Skeletal muscle tissue (tissue), 4 donors: ENCODE results near the gene GRID1. TPM values are rescaled to one million over a fixed set of nuclear protein-coding genes. Genes with fewer than 3 reads are reported as not detected.

Experiments
- H3K27ac ChIP-seq: one replicate; pipeline ENCODE4 v1.7.0; 2013; ENCODE audit warnings: mild to moderate bottlenecking, low read depth, low read length, inconsistent platforms
- H3K27me3 ChIP-seq, 3 donors: one replicate each; pipeline ENCODE4 v1.7.0; 2013; ENCODE audit warnings: low read length in 3 of 3; ENCODE audit not compliant: control insufficient read depth in 3 of 3, insufficient read depth in 3 of 3
- H3K36me3 ChIP-seq, 3 donors: one replicate each; pipeline ENCODE4 v1.7.0; 2013; ENCODE audit warnings: low read length in 3 of 3; ENCODE audit not compliant: control insufficient read depth in 3 of 3, insufficient read depth in 3 of 3
- H3K4me1 ChIP-seq, 3 donors: one replicate each; pipeline ENCODE4 v1.7.0; 2013; ENCODE audit warnings: low read length in 3 of 3, mild to moderate bottlenecking in 3 of 3; ENCODE audit not compliant: control insufficient read depth in 3 of 3, insufficient read depth in 3 of 3
- H3K4me3 ChIP-seq, 3 donors: one replicate each; pipeline ENCODE4 v1.7.0; 2013; ENCODE audit warnings: low read length in 3 of 3
- H3K9ac ChIP-seq, 3 donors: one replicate each; pipeline ENCODE4 v1.7.0; 2013; ENCODE audit warnings: low read length in 3 of 3, mild to moderate bottlenecking in 3 of 3, moderate library complexity in 2 of 3, low read depth in 1 of 3
- H3K9me3 ChIP-seq, 3 donors: one replicate each; pipeline ENCODE4 v1.7.0; 2013; ENCODE audit warnings: low read length in 3 of 3; ENCODE audit not compliant: control insufficient read depth in 3 of 3
- total RNA-seq: library from RNA; depleted of rRNA; stranded (reverse); fragments of >200 nt; gene quantifications from one replicate; pipeline ENCODE4 v1.2.3, GENCODE V29; 2014
- donor health status: Osteomylitis.

Gene GRID1
- total RNA-seq, 1 donor from 2014 or later, result 2.1 TPM

DNA sequence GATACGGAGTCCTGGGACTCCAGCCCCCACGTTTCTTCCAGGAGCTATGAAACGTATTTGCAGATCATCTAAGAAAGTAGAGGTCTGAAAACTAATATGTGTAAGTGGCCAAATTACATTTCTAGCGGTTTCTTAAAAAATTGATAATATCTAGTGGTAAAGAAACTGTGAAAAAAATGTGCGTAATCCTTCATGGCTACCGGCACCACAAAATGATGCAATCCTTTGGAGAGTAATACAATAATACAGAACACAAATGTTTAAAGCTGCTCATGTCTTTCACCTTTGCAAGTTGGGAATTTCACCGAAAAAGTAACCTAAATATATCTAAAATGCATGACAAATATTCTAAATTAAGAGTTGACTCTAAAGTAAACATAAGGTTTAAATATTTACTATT is 742.1 kb downstream of the GRID1 start:
- H3K4me3 ChIP-seq, result no peak overlapping the region
- no peaks in the 10 kb centered on the region for H3K9me3 ChIP-seq
- H3K27me3 ChIP-seq, result no peaks in the 10 kb centered on the region
- H3K27ac ChIP-seq, result no peak overlapping the region
- H3K36me3 ChIP-seq, result no peaks in the 10 kb centered on the region
- H3K4me1 ChIP-seq, result no peaks in the 10 kb centered on the region
- no peak overlapping the region for H3K9ac ChIP-seq

DNA sequence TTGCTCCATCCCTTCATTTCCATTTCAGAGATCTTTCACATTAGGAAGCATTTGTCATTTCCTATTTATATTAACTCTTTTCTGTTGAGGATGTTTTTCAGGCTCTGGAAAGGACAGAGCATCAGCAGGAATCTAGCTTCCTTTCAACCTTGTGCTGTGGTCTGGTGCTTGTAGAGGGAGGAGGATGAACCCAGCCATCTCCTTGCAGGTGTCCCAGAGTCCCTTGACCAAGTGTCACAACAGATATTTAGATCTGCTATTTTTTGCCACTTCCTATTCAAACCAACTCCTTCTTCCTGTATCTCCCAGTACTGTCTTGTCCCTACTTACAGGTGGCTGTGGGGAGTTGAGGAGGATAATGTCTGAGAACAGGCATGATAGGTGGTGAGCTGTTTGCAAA is 742.8 kb downstream of the GRID1 start:
- Histone ChIP-seq H3K9me3 (no peaks in the 10 kb centered on the region), H3K36me3 (no peaks in the 10 kb centered on the region), H3K9ac (no peak overlapping the region), H3K4me1 (no peaks in the 10 kb centered on the region), H3K27ac (no peak overlapping the region), H3K4me3 (no peak overlapping the region), H3K27me3 (no peaks in the 10 kb centered on the region)

DNA sequence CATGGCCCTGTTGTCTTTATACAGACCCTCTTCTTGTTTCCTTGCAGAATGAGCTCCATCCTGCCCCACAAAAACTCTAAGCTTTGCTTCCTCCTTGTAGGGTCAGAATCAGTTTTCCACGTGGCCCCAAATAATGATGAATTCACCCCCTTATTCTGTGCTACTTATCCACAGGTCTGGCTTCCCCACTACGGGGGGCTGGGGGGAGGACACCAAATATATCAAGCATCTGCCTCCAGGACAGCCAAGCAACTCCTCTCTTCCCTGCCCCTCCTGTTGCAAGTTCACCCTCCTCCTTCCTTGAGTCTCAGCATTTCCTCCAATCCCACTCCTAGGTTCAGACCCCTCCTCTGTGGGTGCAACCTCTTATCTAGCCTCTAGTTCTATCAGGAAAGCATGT is 743.3 kb downstream of the GRID1 start:
- no peak overlapping the region for H3K4me3 ChIP-seq
- H3K27me3 ChIP-seq, result no peaks in the 10 kb centered on the region
- no peak overlapping the region for H3K9ac ChIP-seq
- H3K9me3 ChIP-seq, result no peaks in the 10 kb centered on the region
- H3K4me1 ChIP-seq, result no peaks in the 10 kb centered on the region
- no peak overlapping the region for H3K27ac ChIP-seq
- H3K36me3 ChIP-seq, result no peaks in the 10 kb centered on the region

DNA sequence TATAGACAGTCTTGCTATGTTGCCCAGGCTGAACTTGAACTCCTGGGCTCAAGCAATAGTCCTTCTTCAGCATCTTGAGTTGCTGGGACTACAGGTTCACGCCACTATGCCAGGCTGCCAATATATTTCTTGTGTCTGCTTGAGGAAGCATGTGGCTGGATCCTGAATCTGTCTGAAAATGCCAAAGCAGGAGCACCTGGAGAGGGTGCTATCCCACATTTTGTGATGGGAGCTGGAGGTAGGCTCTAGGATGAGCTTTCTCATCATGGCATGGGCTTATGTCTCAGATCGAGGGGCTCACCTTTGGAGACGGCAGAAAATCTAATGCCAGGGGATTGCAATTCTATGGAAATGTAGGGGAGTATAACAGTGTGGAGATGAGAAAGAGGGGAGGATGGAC is 744.2 kb downstream of the GRID1 start:
- Histone ChIP-seq H3K36me3 (no peaks in the 10 kb centered on the region), H3K9me3 (no peaks in the 10 kb centered on the region), H3K4me1 (no peaks in the 10 kb centered on the region), H3K27me3 (no peaks in the 10 kb centered on the region), H3K4me3 (no peak overlapping the region), H3K9ac (no peak overlapping the region), H3K27ac (no peak overlapping the region)

DNA sequence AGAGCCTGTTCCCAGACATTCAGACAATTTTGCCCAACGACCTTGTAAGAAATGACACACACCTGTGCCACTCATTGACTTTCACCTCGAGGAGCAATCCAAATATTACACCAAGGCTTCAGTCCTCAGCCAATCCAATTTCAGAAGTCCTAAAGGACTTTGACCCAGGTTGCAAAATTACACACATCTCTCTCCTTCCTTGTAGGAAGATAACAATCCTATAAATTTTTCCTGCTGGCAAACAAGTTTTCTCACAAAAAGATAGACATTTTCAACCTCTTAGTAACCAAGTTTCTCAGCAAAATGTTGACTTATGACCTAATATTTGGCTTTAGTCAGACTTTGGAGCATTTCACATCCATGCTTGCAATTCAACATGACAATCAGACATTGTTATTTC is 745.0 kb downstream of the GRID1 start:
- H3K36me3 ChIP-seq, result no peaks in the 10 kb centered on the region
- H3K27ac ChIP-seq, result no peak overlapping the region
- H3K27me3 ChIP-seq, result no peaks in the 10 kb centered on the region
- no peaks in the 10 kb centered on the region for H3K4me1 ChIP-seq
- no peak overlapping the region for H3K9ac ChIP-seq
- H3K4me3 ChIP-seq, result no peak overlapping the region
- no peaks in the 10 kb centered on the region for H3K9me3 ChIP-seq

DNA sequence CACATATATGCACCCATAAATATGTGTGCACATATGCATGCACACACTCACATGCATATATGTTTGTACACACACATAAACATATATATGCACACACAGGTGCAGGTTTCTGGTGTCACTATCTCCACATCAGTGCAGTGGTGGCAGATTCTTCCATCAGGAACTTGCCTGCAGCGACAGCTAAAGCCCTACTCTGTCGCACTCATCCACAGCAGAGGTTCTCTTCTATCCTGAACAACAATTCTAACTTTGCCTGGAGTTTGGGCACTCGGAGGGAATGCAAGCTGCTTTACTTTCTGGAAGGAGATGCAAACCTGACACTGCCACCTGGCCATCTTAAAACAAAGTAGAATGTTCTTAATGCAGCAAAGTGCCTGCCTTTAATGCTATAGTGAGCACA is 745.8 kb downstream of the GRID1 start:
- Histone ChIP-seq H3K9ac (no peak overlapping the region), H3K9me3 (no peaks in the 10 kb centered on the region), H3K27ac (no peak overlapping the region), H3K4me1 (no peaks in the 10 kb centered on the region), H3K27me3 (no peaks in the 10 kb centered on the region), H3K36me3 (no peaks in the 10 kb centered on the region), H3K4me3 (no peak overlapping the region)

DNA sequence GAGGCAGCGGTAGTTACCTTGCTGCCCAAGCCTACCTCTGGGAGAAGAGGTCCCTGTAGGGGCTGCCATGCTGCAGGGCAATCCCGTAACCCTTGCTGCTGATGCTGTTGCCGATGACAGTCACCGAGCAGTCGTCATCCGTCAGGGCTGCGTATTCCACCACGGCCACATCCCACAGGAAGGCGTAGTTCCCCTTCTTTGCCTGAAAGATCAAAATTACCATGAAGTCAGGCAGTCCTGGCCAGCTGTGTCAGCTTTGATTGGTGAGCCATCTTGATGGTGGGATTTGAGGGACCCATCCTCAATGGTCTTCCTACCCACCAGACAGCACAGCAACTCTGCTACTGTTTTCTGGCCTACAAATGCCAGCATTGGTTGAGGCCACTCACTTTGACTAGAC is 746.8 kb downstream of the GRID1 start:
- Histone ChIP-seq H3K4me1 (no peaks in the 10 kb centered on the region), H3K9me3 (no peaks in the 10 kb centered on the region), H3K9ac (no peak overlapping the region), H3K4me3 (no peak overlapping the region), H3K36me3 (no peaks in the 10 kb centered on the region), H3K27me3 (no peaks in the 10 kb centered on the region), H3K27ac (no peak overlapping the region)

DNA sequence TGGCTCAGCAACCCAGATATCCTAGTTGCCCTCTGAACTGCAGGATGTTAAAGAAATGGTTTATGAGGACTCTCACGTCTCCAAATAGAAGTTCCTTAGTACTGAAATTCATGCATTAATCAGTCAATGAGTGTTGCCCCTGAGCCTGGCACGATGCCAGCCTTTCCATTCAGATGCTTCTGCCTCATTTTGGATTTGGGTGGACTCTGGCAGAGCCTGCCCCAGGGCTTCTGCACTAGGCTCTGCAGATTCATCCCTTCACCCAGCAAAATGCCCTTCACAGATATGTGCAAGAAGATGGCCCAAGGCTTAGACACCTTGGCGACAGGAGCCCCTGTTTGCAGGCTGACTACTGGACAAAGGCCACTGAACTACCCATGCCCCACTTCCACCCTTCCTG is 747.8 kb downstream of the GRID1 start:
- no peak overlapping the region for H3K9ac ChIP-seq
- no peak overlapping the region for H3K27ac ChIP-seq
- no peaks in the 10 kb centered on the region for H3K4me1 ChIP-seq
- H3K4me3 ChIP-seq, result no peak overlapping the region
- no peaks in the 10 kb centered on the region for H3K27me3 ChIP-seq
- no peaks in the 10 kb centered on the region for H3K36me3 ChIP-seq
- no peaks in the 10 kb centered on the region for H3K9me3 ChIP-seq

DNA sequence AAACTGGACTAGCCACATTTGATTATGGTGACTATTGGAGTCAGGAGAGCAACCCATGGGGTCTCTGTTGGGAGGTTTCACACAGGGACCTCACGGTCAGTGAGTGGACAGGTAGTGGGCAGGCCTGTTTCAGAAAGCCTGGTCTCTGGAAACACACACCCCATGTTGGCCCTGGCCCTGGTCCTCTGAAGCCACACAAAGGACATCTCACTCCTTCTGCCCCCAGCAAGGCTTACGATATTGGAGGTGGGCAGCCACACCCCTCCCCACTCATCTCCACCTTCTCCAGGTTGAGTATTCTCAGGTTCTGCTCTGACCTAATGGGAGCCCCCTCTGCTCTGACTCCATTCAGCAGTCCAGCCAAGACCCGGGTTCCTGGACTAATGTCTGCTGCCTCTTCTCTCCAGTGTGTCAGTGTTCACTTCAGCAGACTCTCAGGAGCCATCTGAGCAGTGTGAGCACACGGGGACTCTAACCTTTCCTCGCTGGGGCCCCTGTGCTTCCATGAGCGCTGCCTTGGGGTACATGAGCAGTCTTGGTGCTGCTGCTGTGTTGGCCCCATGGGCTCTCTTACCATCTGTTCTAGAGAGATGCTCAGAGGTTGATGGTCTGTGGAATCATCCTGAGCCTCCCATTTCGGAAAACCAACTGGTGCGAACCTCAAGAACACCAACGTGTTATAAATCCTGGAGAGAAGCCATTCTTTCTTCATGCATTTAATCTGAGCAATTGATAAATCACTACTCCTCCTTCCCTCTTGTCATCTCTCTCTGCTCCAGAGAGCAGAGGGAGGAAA is 748.6 kb downstream of the GRID1 start:
- Histone ChIP-seq H3K9ac (no peak overlapping the region), H3K4me3 (no peak overlapping the region), H3K4me1 (no peaks in the 10 kb centered on the region), H3K9me3 (no peaks in the 10 kb centered on the region), H3K27me3 (no peaks in the 10 kb centered on the region), H3K27ac (no peak overlapping the region), H3K36me3 (no peaks in the 10 kb centered on the region)

DNA sequence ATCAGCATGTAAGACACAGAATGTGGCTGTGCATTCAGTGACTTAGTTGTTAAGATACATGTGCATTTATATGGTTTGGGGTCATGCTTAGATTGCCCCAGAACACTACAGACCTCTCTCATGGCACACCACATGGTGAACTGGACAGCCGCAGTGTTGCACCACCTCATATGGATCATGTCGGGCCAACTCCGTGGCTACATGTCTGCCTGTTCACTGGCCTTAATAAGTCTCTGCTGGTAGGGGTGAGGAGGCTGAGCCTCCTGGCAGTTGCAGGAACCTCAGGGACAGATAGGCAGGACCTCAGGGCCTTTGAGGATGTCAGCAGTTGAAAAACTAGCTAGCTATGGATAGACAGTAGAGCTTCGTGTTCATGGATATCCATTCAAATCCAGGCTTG is 751.0 kb downstream of the GRID1 start:
- Histone ChIP-seq H3K27me3 (no peaks in the 10 kb centered on the region), H3K9ac (no peak overlapping the region), H3K4me1 (no peaks in the 10 kb centered on the region), H3K9me3 (no peaks in the 10 kb centered on the region), H3K27ac (no peak overlapping the region), H3K4me3 (no peak overlapping the region), H3K36me3 (no peaks in the 10 kb centered on the region)
